Measurements from ENCODE around the gene TMEM141. TPM values are rescaled to one million over a fixed set of nuclear protein-coding genes. Genes with fewer than 3 reads are reported as not detected.

TMEM141 gene
- total and polyA plus RNA-seq, 12 donors, result 48.1 to 107 (median 64.1) TPM

- WGBS, 2 donors, result 89 to 91% methylated on average over 30 of the region's 30 CpGs
- no peak for TF ChIP-seq CTCF (IDR thresholded peaks at IDR 0.05)
- no peaks in the 10 kb centered on the region for H3K27me3 ChIP-seq
- no peak overlapping the region for H3K4me3 ChIP-seq
- H3K9me3 ChIP-seq, result no peaks in the 10 kb centered on the region
- H3K4me1 ChIP-seq, result peaks cover 0 to 17% (median 8%) of the 10 kb centered on the region in 9 donors
- ATAC-seq, result no peak
- intact Hi-C loops (cut with DNase I), result no loop called here
- H3K27ac ChIP-seq, result no peak overlapping the region
- peaks cover 0 to 54% (median 13%) of the 10 kb centered on the region in 9 donors for H3K36me3 ChIP-seq
- DNase-seq, result no peak
Measured at GRCh38 chr9:136823136-136824046, 32.2 kb downstream of the TMEM141 start.

- DNase-seq (no peak), ATAC-seq (no peak)
- no peak for TF ChIP-seq CTCF (IDR thresholded peaks at IDR 0.05)
- Histone ChIP-seq H3K36me3 (peaks cover 0 to 65% (median 24%) of the 10 kb centered on the region in 9 donors), H3K9me3 (no peaks in the 10 kb centered on the region), H3K27me3 (no peaks in the 10 kb centered on the region), H3K4me1 (peaks cover 0 to 17% (median 8%) of the 10 kb centered on the region in 9 donors), H3K27ac (no peak overlapping the region), H3K4me3 (no peak overlapping the region)
- 90% methylated on average over 20 to 21 of the region's 21 CpGs for WGBS, 2 donors
- intact Hi-C loops (cut with DNase I), result no loop called here
Measured at GRCh38 chr9:136824496-136825225, 33.5 kb downstream of the TMEM141 start.

- H3K4me3 ChIP-seq, result no peak overlapping the region
- no peak for TF ChIP-seq CTCF (IDR thresholded peaks at IDR 0.05)
- no peaks in the 10 kb centered on the region for H3K27me3 ChIP-seq
- H3K9me3 ChIP-seq, result no peaks in the 10 kb centered on the region
- 92 to 94% methylated on average over 44 of the region's 44 CpGs for WGBS, 2 donors
- intact Hi-C loops (cut with DNase I), result no loop called here
- no peak overlapping the region for H3K27ac ChIP-seq
- H3K4me1 ChIP-seq, result peaks cover 0 to 15% (median 7%) of the 10 kb centered on the region in 9 donors
- ATAC-seq, result no peak
- no peak for DNase-seq
- peaks cover 0 to 74% (median 33%) of the 10 kb centered on the region in 9 donors for H3K36me3 ChIP-seq
Measured at GRCh38 chr9:136825295-136826187, 34.4 kb downstream of the TMEM141 start.

- DNase-seq (no peak), ATAC-seq (no peak)
- intact Hi-C loops (cut with DNase I), result no loop called here
- H3K9me3 ChIP-seq, result no peaks in the 10 kb centered on the region
- H3K36me3 ChIP-seq, result peaks cover 0 to 80% (median 38%) of the 10 kb centered on the region in 9 donors
- no peaks in the 10 kb centered on the region for H3K27me3 ChIP-seq
- peaks cover 0 to 9% (median 5%) of the 10 kb centered on the region in 9 donors for H3K4me1 ChIP-seq
- no peak overlapping the region for H3K27ac ChIP-seq
- 93 to 94% methylated on average over 17 of the region's 17 CpGs for WGBS, 2 donors
- TF ChIP-seq CTCF (IDR thresholded peaks at IDR 0.05), result no peak
- H3K4me3 ChIP-seq, result no peak overlapping the region
Measured at GRCh38 chr9:136826188-136826541, 35.0 kb downstream of the TMEM141 start.
